Adipose tissue (tissue), 3 donors: Measurements from ENCODE around the gene FANCC. TPM values are rescaled to one million over a fixed set of nuclear protein-coding genes. Genes with fewer than 3 reads are reported as not detected.

Experiments
- H3K27ac ChIP-seq: one replicate; pipeline ENCODE4 v1.5.1; 2013; ENCODE audit warnings: low read depth, low read length
- WGBS, 3 donors: extraction: QIAGEN DNeasy Blood & Tissue Kit; methylation state at CpG; one replicate each; pipeline ENCODE4 v1.1.7; 2013; 5-methylcytosine and 5-hydroxymethylcytosine counted together
- polyA plus RNA-seq, 3 donors: library from polyadenylated mRNA; stranded (reverse); fragments of 200-250 nt; gene quantifications; one replicate each; pipeline ENCODE4 v1.2.3, GENCODE V29; 2013
- donor health status: healthy with polysubstance abuse.
- donor health status: Bipolar disorder and iron deficiency.
- donor health status: healthy.

FANCC gene
- 1 to 10 TPM; 2.0 to 3.5 (median 2.5) TPM for polyA plus RNA-seq

- 0 to 1% (median 1%) methylated on average over 73 to 89 of the region's 89 CpGs for WGBS, 3 donors
- H3K27ac ChIP-seq = no peak within 1 kb of the TSS
Observed at GRCh38 chr9:95317119-95317892, at the start of gene FANCC. Gene FANCC (minus strand): TSS chr9:95317709. CDS start chr9:95249291, 68,418 bp downstream.

GRCh38 chr9:95366731-95367325 lies 49.3 kb upstream of the FANCC start:
- WGBS, 3 donors = 71 to 81% (median 77%) methylated on average over 8 of the region's 8 CpGs
- no peak overlapping the region for H3K27ac ChIP-seq

- 66 to 85% (median 77%) methylated on average over 4 of the region's 4 CpGs for WGBS, 3 donors
- no peak overlapping the region for H3K27ac ChIP-seq
Observed at GRCh38 chr9:95365766-95366165, 48.3 kb upstream of the FANCC start.

GRCh38 chr9:95363051-95363841 lies 45.7 kb upstream of the FANCC start:
- no peak overlapping the region for H3K27ac ChIP-seq
- 28 to 59% (median 59%) methylated on average over 12 of the region's 12 CpGs for WGBS, 3 donors

GRCh38 chr9:95360866-95361265 lies 43.4 kb upstream of the FANCC start:
- H3K27ac ChIP-seq = no peak overlapping the region
- 65 to 75% (median 69%) methylated on average over 8 of the region's 8 CpGs for WGBS, 3 donors

GRCh38 chr9:95357316-95357715 lies 39.8 kb upstream of the FANCC start:
- WGBS, 3 donors = 93 to 95% (median 94%) methylated on average over 8 of the region's 8 CpGs
- H3K27ac ChIP-seq = no peak overlapping the region

GRCh38 chr9:95355500-95355899 lies 38.0 kb upstream of the FANCC start:
- H3K27ac ChIP-seq = no peak overlapping the region
- WGBS, 3 donors = 67 to 83% (median 76%) methylated on average over 5 of the region's 5 CpGs

- 93 to 96% (median 94%) methylated on average over 25 of the region's 25 CpGs for WGBS, 3 donors
Observed at GRCh38 chr9:95351051-95351450, 33.5 kb upstream of the FANCC start.

GRCh38 chr9:95350266-95350665 lies 32.8 kb upstream of the FANCC start:
- 64 to 70% (median 68%) methylated on average over 18 of the region's 18 CpGs for WGBS, 3 donors
- H3K27ac ChIP-seq = no peak overlapping the region

More at GRCh38 chr9:95351051-95351450, 33.5 kb upstream of the FANCC start:
- H3K27ac ChIP-seq = no peak overlapping the region

- WGBS, 3 donors = 3 to 6% (median 3%) methylated on average over 80 to 95 of the region's 95 CpGs
- H3K27ac ChIP-seq = no peak overlapping the region
Observed at GRCh38 chr9:95349091-95350038, 31.9 kb upstream of the FANCC start.

- no peak overlapping the region for H3K27ac ChIP-seq
Observed at GRCh38 chr9:95346021-95346420, 28.5 kb upstream of the FANCC start.

GRCh38 chr9:95344735-95345325 lies 27.3 kb upstream of the FANCC start:
- WGBS, 3 donors = 58 to 77% (median 65%) methylated on average over 3 of the region's 3 CpGs
- H3K27ac ChIP-seq = no peak overlapping the region

More at GRCh38 chr9:95346021-95346420, 28.5 kb upstream of the FANCC start:
- 74 to 78% (median 76%) methylated on average over 4 of the region's 4 CpGs for WGBS, 3 donors

- 87 to 89% (median 89%) methylated on average over 6 of the region's 6 CpGs for WGBS, 3 donors
- no peak overlapping the region for H3K27ac ChIP-seq
Observed at GRCh38 chr9:95343725-95344287, 26.3 kb upstream of the FANCC start.

- H3K27ac ChIP-seq = no peak overlapping the region
- WGBS, 3 donors = 82 to 93% (median 82%) methylated on average over 13 of the region's 13 CpGs
Observed at GRCh38 chr9:95342571-95342970, 25.1 kb upstream of the FANCC start.

GRCh38 chr9:95341293-95341962 lies 23.9 kb upstream of the FANCC start:
- WGBS, 3 donors = 58 to 68% (median 61%) methylated on average over 5 of the region's 5 CpGs

GRCh38 chr9:95338243-95338642 lies 20.7 kb upstream of the FANCC start:
- H3K27ac ChIP-seq = no peak overlapping the region
- 95 to 97% (median 96%) methylated on average over 6 of the region's 6 CpGs for WGBS, 3 donors

More at GRCh38 chr9:95341293-95341962, 23.9 kb upstream of the FANCC start:
- no peak overlapping the region for H3K27ac ChIP-seq

- WGBS, 3 donors = 72 to 82% (median 78%) methylated on average over 3 of the region's 3 CpGs
- H3K27ac ChIP-seq = no peak overlapping the region
Observed at GRCh38 chr9:95336281-95336680, 18.8 kb upstream of the FANCC start.
